SKM-1 treated with dmso at 0.1 percent for 144 hours (cell line): ENCODE data around the gene SLC8B1.

Source experiments
- DNase-seq: peaks from one replicate; lab custom pipeline; 2025; ENCODE audit not compliant: unreplicated experiment; lab: John Stamatoyannopoulos, UW

SLC8B1 gene

DNA sequence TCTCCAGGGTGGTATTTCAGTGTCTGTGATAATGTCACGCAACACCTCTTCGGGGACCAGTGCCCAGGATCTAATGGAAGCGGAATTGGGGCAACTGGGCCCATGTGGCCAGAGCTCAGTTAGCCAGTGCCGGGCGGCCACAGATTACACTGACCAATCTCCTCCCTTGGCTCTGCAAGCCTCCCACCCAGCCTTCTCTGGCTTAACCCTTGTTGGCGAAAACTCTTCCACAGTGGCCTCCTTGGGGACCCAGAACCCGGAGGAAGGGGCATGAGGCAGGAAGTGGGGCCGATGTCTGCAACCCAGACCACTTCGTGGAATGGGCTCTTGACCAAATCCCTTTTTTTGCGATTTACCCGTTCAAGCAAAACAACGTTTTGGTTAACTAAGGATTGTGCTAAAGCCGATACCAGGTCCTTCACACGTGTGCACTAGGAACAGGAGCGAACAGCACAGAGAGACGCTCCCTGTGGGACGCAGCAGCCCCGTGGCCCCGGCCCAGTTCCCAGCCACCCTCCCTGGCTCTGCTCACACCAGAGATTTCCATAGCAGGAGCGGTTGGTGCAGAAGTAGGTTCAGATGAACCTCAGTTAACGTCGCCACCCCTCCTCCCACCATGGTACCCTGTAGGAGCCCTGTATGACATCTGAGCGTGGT lies 38.2 kb downstream of the SLC8B1 start:
- no peak for DNase-seq

DNA sequence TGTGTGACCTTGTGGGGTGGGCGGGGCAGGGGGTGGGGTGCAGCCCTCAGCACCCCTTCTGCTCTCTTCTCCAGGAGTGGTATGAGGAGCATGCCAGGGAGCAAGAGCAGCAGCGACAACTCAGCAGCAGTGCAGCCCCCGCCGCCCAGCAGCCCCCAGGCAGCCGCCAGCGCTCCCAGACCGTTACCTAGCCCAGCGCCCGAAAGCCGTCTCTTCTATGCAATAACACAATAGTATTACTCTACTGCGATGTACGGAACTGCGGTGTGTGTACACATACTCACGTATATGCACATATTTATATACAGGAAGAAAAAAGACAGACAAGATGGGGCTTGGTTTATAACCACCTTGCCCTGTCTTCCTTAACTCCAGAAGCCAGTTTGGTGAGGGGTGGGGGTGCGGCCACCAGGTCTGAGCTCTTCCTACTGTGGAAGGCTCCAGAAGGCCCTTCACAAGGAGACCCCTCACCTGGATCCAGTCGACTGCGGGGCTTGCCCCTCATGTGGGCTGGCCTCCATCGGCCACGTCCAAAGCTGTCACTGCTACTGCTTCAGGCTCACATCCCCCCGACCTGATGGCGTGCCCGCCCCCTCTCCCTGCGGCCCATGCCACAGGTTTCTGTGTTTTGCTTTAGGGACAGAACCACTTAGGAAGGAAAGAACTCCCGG lies 38.9 kb downstream of the SLC8B1 start:
- DNase-seq = no peak

DNA sequence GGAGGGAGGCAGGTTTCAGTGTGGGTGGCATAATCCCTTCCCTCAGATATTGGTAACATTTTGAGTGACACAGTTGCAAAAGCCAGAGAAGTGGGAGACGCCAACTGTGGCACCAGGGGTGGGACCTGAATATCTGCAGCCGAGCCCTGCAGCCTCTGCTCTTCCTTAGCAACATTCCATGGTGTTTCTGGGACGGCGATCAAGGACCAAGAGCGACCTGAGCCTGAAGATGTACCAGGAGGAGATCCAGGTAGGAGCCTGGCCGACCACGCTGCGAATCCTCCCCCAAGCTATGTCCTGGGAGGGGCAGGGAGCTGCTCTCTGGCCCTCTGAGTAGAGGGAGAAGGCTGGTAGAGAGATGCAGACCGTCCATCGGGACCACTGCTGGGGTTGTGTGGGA lies 41.8 kb downstream of the SLC8B1 start:
- no peak for DNase-seq

DNA sequence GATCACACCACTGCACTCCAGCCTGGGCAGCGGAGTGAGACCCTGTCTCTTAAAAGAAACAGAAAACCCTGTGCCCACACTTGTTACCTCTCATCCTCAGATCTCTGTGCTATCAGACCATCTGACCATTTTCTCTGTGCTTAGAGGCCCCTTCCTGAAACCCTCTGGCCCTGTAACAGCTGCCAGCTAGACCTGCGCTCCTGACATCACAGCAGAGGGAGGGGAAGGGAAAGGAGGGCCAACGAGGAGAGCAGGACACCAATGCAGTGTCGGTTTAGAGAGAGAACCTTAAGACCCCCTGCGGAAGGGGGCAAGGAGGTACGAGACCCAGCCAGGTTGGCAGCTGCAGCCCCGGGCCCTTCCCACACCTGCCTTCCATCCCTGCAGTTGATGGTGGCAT lies 42.4 kb downstream of the SLC8B1 start:
- DNase-seq = no peak

DNA sequence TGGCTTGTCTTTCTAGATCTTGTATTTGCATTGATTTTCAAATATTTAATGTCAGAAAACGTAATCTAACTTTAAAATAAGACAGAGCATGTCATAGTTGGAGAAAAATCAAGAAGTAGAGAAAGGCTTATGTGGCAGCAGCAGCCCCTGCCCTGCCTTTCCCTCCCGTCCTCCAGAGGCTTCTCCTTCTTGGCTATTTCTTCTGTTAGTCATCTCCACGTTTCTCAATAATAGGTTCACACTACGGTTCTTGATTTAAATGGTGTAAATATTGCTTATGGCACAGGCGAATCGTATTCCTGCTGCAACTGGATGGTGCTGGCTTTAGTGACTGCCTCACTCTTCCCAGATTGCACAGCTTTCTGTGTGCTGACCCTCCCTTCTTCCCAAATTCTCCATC lies 42.8 kb downstream of the SLC8B1 start:
- no peak for DNase-seq

DNA sequence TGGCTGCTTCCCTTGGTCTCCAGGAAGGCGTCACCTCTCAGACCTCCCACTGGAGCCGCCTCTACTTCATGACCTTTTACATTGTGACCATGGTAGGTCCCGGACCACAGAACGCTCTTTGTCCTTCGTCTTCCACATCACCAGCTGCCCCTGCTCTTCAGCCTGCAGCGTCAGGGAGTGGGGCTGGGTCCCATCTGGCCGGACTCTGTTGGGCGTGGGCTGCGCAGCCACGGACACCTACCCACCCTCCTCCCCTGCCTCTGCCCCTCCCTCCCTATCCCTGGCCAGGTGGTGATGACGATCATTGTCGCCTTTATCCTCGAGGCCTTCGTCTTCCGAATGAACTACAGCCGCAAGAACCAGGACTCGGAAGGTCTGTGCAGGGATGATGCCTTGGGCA lies 43.3 kb downstream of the SLC8B1 start:
- DNase-seq = no peak

DNA sequence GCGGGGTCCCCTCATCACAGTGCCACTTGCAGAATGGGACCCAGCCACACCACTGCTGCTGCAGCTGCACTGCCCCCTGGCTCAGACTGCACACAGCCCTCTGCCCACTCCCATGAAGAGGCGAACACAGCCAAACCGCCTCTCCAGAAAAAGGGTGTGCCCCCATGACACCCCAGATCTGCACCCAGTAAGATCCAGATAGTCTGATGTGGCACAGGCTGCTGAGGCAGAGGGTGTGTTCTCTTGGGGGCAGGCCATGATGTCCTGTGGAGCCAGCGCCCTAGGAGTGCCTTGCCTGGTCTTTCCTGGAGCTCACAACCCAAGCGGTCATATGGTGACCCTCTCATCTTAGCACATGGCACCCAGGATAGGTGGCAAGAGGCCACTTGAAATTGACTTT lies 44.4 kb downstream of the SLC8B1 start:
- DNase-seq = no peak

DNA sequence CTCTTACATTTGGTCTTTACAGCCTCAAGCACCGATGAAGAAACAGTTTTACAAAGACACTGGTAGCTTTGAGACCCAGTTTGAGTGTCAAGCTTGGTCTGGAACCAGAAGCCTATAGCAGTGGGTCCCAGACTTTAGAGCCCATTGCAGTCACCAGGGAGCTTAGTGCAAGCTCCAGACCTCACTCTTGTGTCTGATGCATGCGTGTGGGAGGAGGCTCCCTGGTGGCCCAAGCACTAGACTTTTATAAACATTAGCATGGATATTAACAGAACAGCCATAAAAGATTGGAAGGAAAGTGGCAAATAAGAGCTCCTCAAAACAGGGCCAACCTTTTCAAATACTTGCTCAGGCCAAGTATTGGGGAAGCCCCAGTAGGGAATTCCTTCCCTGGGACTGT lies 45.5 kb downstream of the SLC8B1 start:
- DNase-seq = no peak

DNA sequence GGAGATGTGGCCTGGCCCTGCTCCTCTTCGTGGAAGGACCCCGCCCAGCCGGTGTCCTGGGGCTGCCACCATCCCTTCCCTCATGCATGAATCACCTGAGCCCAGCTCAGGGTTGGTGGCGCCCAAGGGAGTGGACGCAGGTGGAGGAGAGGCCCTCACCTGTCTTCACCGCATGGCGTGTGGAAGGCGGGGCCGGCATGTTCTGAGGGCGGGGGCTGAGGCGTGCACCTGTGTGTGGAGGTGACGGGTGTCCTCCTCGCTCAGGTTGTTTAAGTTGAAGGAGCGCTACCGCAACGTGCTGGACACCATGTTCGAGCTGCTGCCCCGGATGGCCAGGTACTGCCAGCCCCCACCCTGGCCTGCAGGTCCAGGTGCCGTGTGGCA lies 47.0 kb downstream of the SLC8B1 start:
- no peak for DNase-seq

DNA sequence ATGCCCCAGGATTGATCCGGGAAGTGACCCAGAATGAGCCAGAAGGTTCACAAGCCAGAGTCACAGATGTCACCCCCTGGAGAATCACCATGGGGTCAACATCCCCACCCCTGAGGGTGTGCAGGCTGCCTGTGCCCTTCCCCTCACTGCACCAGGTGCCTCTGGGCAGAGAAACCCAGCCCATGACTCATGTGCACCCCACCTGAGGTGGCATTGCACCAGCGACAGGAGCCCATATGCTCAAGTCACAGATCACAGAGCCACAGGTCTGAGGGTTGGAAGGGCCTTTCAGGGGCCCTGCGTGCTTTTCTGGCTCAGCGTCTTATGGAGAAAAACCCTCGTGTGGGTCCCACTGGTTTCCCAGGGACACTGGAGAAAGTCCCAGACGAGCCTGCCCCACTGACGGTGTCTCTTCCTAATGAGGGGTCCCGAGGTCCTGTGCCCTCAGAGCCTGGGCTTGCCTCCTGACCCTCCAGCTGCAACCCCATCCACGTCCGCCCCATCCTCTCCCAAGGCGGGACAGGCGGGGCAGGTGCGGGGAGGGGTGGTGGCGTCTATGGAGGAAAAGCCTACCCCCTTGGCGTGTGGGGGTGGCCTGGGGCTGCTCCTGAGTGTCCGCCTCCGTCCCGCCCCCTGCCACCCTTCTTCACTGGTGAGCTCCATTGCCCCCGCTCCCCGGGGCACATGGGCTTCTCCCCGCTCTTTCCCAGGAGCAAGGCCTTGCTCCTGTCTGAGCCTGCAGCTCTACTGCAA lies 47.6 kb downstream of the SLC8B1 start:
- no peak for DNase-seq

DNA sequence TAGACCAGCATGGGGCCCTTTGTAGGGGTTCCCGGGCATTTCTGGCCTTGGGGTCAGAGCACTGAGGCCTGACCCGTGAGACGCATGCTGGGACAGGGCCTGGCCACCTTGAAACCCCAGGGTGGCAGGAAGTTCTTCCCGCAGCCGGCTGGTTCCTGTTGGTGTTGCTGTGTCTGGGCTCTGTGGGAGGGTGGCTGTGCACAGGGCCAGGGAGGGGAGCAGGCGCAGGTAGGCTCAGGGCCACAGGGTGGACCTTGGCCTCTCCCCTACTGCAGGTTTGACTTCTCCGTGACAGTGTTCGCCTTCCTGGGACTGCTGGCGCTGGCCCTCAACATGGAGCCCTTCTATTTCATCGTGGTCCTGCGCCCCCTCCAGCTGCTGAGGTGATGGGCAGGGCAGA lies 48.2 kb downstream of the SLC8B1 start:
- no peak for DNase-seq

DNA sequence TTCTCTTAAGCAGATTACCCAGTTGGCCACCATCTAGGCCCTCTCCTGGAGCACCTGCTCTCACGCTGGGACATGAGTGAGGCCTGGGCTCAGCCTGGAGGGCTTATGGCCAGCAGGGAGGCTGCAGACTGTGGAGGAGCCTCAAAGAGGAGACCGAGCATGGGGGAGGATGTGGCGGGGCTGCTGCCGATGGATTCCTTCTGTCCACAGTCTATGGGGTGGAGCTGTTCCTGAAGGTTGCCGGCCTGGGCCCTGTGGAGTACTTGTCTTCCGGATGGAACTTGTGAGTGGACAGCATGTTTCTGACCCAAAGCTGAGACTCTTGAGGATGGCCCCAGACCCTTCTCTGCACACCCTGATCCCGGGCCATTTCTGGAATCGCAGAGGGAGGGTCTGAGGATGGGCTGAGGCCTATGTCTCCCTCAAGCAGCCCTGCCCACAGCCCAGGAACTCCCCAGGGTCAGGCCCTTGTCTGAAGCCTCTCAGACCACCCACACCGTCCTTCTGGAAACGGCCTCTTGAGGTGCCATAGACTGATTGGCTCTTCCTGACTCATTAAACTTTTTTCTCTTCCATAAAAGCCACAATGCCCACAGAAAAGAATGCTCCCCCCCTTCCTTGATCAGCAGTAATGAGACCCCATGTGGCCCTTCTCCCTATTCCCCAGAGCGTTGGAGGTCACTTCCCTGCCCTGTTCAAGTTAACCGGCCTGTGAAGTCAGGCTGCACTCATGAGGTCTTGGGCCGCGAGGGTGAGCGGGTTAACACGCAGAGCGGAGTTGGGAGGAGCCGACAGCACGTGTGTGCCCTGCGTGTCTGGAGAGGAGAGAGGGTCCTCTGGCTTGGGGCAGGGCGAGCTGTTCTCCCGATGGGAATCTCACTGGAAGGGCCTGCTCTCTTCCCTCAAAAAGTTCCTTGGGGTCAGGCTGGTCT lies 49.0 kb downstream of the SLC8B1 start:
- DNase-seq = no peak

DNA sequence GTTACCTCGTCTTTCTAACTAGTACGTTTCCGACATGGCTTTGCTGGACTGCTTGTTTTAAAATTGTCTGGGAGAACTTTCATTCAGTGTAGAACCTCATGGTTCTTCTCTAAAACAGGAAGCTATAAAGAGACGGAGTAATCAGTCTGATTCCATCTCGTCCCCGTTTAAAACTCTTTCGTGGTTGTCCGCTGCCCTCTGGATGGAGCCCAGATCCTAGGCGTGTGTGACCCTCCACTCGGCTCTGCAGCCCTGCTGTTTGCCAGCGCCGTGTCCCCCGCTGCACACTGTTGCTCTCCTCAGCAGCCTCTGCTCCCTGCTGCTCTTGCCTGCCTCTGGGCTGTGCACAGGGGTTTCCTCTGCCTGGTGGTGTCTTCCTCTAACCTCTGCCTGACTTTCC lies 50.2 kb downstream of the SLC8B1 start:
- no peak for DNase-seq

DNA sequence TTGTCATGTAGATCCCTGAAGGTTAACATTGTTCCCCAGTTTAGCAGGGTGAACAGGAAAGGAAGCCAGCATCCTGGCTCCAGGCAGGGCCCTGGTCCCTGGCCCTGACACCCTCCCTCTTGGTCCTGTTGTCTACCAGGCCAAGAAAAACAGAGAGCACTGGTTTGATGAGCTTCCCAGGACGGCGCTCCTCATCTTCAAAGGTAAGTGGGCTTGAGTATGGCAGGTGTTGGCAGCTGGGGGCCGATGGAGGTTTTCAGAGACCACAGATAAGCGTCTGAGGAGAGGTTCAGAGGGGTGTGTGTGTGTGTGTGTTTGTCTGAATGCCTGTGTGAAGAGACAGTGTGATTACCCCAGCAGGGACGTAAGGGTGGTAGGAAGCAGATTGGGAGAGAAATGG lies 56.3 kb downstream of the SLC8B1 start:
- no peak for DNase-seq

DNA sequence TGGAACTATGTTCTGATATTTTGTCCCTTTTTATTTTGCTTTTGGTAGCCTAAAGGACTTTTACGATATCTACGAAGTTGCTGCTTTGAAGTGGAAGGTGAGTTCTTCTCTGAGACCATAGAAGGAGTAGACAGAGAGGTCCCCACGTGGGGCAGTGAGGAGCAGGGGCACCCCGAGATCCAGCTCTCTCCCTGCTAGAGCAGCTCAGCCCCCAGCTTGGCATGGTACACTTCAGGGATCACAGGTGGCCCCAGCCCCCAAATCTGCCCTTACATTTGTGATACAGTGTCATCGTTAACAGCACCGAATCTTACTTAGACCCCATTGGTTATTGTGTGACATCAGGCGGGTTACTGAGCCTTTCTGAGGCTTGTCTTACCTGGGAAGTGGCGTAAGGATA lies 56.8 kb downstream of the SLC8B1 start:
- DNase-seq = no peak

DNA sequence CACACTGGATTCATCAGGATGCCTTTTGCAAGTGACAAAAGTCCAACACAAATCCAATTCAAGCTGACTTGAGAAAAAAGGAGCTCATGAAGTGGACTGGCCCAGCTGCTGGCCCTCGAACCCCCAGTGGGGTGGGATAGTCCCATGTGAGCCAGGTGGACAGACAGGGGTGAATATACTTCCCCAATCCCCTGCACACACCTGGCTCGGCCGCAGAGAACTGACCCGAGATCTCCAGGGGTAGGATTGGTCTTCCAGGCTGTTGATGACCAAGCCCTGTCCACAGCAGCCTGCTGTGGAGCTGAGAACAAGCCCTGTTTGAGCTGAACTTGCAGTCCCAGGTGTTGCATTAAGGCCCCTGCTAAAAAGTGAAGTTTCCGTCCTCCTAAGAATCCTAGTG lies 57.4 kb downstream of the SLC8B1 start:
- DNase-seq = no peak

DNA sequence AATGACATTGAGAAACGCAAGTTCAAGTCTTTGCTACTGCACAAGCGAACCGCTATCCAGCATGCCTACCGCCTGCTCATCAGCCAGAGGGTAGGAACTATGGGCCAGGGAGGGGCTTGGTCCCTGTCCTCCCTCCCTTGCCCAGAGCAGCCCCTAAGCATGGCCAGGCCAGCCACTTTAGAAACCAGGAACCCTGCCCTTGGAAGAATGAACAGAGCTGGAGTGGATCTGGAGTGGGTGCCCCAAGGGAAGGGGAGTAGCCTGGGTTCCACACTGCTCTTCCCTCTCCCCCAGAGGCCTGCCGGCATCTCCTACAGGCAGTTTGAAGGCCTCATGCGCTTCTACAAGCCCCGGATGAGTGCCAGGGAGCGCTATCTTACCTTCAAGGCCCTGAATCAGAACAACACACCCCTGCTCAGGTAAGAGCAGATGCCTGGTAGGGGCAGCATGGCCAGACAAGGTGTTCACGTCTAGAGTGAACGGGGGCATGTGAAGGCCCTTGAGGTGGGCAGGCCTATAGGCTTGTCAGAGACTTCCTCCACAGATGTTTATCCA lies 57.9 kb downstream of the SLC8B1 start:
- no peak for DNase-seq

DNA sequence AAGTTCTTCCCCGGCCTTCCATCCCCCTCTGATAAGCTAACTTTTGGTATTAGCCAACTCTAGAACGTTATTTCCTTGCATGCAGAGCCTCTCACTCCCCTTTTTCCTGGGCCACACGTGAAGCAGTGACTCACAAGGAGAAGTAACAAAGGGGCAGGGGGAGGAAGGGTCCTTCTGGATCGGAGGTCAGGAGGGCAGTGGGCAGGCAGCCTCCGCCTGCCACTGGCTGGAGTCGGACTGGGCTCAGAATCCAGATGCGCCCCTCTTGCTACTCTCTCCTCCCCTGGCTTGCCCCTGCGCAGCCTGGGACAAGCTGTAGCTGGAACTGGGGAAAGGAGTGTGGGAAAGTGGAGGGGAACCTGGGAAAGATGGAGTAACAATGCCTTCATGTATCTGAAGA lies 58.6 kb downstream of the SLC8B1 start:
- peak; percentile 24 for DNase-seq

DNA sequence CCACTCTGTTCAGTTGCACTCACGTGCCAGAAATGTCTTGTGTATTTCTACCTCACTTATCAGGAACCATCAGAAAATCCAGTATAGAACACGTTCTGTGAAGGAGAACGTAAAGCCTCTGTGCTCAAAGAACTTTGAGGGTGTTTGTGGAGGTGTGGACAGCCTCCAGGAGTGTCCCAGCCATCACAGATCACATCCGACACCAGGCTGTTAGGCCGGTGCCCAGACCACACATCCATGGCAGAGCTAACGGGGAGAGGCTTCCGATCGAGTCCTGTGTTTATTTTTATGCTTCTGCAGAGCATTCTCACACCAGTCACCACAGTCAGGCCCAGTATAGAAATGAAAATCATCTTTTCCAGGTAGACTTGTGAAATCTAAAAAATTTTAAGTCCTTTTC lies 60.1 kb downstream of the SLC8B1 start:
- DNase-seq = no peak

DNA sequence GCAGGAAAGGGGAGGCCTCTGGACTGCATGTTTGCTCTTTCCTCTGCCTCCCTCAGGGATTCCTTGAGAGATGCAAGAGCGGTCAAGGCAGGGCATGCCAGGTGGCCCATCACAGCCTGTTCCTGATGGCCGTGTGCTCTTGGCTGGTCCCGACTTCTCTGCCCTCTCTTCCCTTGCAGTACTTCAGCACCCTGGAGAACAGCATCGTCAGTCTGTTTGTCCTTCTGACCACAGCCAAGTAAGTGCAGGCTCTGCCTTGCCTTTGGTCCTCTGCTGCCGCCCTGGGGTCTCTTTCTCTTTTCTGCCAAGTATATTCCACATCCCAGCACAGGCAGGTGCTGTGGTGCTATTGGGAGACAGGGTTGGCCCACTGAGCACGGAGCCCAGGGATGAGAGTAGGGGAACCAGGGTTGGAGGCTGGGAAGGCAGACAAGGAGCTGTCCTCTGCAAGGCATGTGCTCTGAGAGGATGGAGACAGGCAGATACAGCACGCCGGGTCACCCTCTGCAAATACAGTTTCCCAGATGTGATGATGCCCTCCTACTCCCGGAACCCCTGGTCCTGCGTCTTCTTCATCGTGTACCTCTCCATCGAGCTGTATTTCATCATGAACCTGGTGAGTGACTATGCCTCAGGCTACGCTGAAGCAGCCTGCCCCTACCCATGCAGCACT lies 61.7 kb downstream of the SLC8B1 start:
- no peak for DNase-seq
